ENCODE data around the gene TNRC6C.
A peak's percentile ranks its signal among the peaks of the same experiment; 100 is the strongest.
"Not testable (repeated sequence)": the region's sequence is repeated elsewhere in the genome, so short reads cannot be mapped to it uniquely, and the experiment has no call there.

TNRC6C gene

GRCh38 chr17:78114831-78115723, 156.6 kb downstream of the TNRC6C start:
- TF ChIP-seq SNAI2 (CRISPR knock-in tag; IDR thresholded peaks at IDR 0.05), result no peak
- no peak for TF ChIP-seq ZNF8 (CRISPR knock-in tag; IDR thresholded peaks at IDR 0.05)
- TF ChIP-seq RARB (CRISPR knock-in tag; IDR thresholded peaks at IDR 0.05), result no peak
- no peak for ATAC-seq

- ATAC-seq, result not testable (repeated sequence)
Observed at GRCh38 chr17:78115803-78116202, 157.3 kb downstream of the TNRC6C start.

DNA sequence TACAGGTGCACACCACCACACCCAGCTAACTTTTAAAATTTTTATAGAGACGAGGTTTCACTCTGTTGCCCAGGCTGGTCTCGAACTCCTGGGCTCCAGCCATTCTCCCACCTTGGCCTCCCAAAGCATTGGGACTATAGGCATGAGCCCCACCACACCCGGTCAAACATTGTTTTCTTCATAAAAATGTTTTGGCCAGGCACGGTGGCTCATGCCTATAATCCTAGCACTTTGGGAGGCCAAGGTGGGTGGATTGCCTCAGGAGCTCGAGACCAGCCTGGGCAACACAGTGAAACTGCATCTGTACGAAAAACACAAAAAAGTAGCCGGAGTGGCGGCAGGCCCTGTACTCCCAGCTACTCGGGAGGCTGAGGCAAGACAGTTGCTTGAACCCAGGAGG, 157.9 kb downstream of the TNRC6C start:
- no peak for ATAC-seq
- no peak for TF ChIP-seq PPARA (CRISPR knock-in tag; IDR thresholded peaks at IDR 0.05; ENCODE audit: borderline replicate concordance)
- TF ChIP-seq ZNF8 (CRISPR knock-in tag; IDR thresholded peaks at IDR 0.05), result no peak
- TF ChIP-seq, protein P1, sequence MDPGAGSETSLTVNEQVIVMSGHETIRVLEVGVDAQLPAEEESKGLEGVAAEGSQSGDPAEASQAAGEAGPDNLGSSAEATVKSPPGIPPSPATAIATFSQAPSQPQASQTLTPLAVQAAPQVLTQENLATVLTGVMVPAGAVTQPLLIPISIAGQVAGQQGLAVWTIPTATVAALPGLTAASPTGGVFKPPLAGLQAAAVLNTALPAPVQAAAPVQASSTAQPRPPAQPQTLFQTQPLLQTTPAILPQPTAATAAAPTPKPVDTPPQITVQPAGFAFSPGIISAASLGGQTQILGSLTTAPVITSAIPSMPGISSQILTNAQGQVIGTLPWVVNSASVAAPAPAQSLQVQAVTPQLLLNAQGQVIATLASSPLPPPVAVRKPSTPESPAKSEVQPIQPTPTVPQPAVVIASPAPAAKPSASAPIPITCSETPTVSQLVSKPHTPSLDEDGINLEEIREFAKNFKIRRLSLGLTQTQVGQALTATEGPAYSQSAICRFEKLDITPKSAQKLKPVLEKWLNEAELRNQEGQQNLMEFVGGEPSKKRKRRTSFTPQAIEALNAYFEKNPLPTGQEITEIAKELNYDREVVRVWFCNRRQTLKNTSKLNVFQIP (CRISPR knock-in tag; IDR thresholded peaks at IDR 0.05; ENCODE audit: borderline replicate concordance, low read depth), result no peak
- no peak for TF ChIP-seq BACH2 (CRISPR knock-in tag; IDR thresholded peaks at IDR 0.05; ENCODE audit: borderline replicate concordance)
- no peak for TF ChIP-seq ISL1 (CRISPR knock-in tag; IDR thresholded peaks at IDR 0.05)
- TF ChIP-seq, protein P2, sequence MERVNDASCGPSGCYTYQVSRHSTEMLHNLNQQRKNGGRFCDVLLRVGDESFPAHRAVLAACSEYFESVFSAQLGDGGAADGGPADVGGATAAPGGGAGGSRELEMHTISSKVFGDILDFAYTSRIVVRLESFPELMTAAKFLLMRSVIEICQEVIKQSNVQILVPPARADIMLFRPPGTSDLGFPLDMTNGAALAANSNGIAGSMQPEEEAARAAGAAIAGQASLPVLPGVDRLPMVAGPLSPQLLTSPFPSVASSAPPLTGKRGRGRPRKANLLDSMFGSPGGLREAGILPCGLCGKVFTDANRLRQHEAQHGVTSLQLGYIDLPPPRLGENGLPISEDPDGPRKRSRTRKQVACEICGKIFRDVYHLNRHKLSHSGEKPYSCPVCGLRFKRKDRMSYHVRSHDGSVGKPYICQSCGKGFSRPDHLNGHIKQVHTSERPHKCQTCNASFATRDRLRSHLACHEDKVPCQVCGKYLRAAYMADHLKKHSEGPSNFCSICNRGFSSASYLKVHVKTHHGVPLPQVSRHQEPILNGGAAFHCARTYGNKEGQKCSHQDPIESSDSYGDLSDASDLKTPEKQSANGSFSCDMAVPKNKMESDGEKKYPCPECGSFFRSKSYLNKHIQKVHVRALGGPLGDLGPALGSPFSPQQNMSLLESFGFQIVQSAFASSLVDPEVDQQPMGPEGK (CRISPR knock-in tag; IDR thresholded peaks at IDR 0.05; ENCODE audit: borderline replicate concordance), result no peak
- TF ChIP-seq ZFP30 (CRISPR knock-in tag; IDR thresholded peaks at IDR 0.05), result no peak
- TF ChIP-seq TCF4 (CRISPR knock-in tag; IDR thresholded peaks at IDR 0.05; ENCODE audit: borderline replicate concordance), result no peak
- no peak for TF ChIP-seq TOX (CRISPR knock-in tag; IDR thresholded peaks at IDR 0.05; ENCODE audit: borderline replicate concordance)

GRCh38 chr17:78117027-78117981, 158.8 kb downstream of the TNRC6C start:
- peak; percentile 60 for ATAC-seq

More at GRCh38 chr17:78117027-78117981, 158.8 kb downstream of the TNRC6C start:
- TF ChIP-seq PPARA (CRISPR knock-in tag; IDR thresholded peaks at IDR 0.05; ENCODE audit: borderline replicate concordance) (no peak), TOX (CRISPR knock-in tag; IDR thresholded peaks at IDR 0.05; ENCODE audit: borderline replicate concordance) (no peak), ARNTL (CRISPR knock-in tag; IDR thresholded peaks at IDR 0.05; ENCODE audit: borderline replicate concordance, low read depth) (no peak), TCF4 (CRISPR knock-in tag; IDR thresholded peaks at IDR 0.05; ENCODE audit: borderline replicate concordance) (no peak), ZNF8 (CRISPR knock-in tag; IDR thresholded peaks at IDR 0.05) (no peak), BACH2 (CRISPR knock-in tag; IDR thresholded peaks at IDR 0.05; ENCODE audit: borderline replicate concordance) (no peak), ISL1 (CRISPR knock-in tag; IDR thresholded peaks at IDR 0.05) (no peak), RARB (CRISPR knock-in tag; IDR thresholded peaks at IDR 0.05) (no peak), ZNF70 (CRISPR knock-in tag; IDR thresholded peaks at IDR 0.05) (no peak), ZFP30 (CRISPR knock-in tag; IDR thresholded peaks at IDR 0.05) (no peak), CSDC2 (CRISPR knock-in tag; IDR thresholded peaks at IDR 0.05) (no peak), OSR1 (CRISPR knock-in tag; IDR thresholded peaks at IDR 0.05) (no peak), ZC3H10 (CRISPR knock-in tag; IDR thresholded peaks at IDR 0.05) (no peak), SNAI2 (CRISPR knock-in tag; IDR thresholded peaks at IDR 0.05) (no peak), GLIS3 (CRISPR knock-in tag; IDR thresholded peaks at IDR 0.05) (no peak), CREB5 (CRISPR knock-in tag; IDR thresholded peaks at IDR 0.05; ENCODE audit: low read depth) (no peak)
- TF ChIP-seq, protein P2 (CRISPR knock-in tag; IDR thresholded peaks at IDR 0.05; ENCODE audit: borderline replicate concordance), result no peak
- TF ChIP-seq, protein P1 (CRISPR knock-in tag; IDR thresholded peaks at IDR 0.05; ENCODE audit: borderline replicate concordance, low read depth), result no peak

Data from SK-N-SH treated with all-trans-retinoic acid at 6 μM for 48 hours (cell line).